RWPE2 (cell line): ENCODE data around the gene SMCO2.

ENCODE experiments used
- ATAC-seq: fragments of 200-7000 bp; cut with Tn5 transposase; 3 replicates; pipeline ENCODE4 v1.9.1; 2021; ENCODE audit warnings: low read depth
- DNase-seq: peaks from one replicate; pipeline ENCODE4 v3.0.0-alpha.2; 2020; ENCODE audit warnings: low spot score
- H3K27ac ChIP-seq: fragments of 450-650 bp; 2 replicates; pipeline ENCODE4 v1.5.1; 2017; ENCODE audit warnings: mild to moderate bottlenecking; ENCODE audit not compliant: poor library complexity, severe bottlenecking
- H3K27me3 ChIP-seq: fragments of 250-450 bp; sonication (Bioruptor Pico); 2 replicates; pipeline ENCODE4 v1.5.1; 2021; ENCODE audit warnings: mild to moderate bottlenecking, moderate library complexity; ENCODE audit not compliant: insufficient read depth, poor library complexity, severe bottlenecking
- H3K36me3 ChIP-seq: fragments of 250-450 bp; sonication (Bioruptor Pico); 2 replicates; pipeline ENCODE4 v1.5.1; 2020; ENCODE audit warnings: low read depth, mild to moderate bottlenecking, moderate library complexity
- H3K4me1 ChIP-seq: fragments of 250-450 bp; sonication (Bioruptor Pico); 2 replicates; pipeline ENCODE4 v1.5.1; 2021; ENCODE audit warnings: mild to moderate bottlenecking, moderate library complexity; ENCODE audit not compliant: insufficient read depth, poor library complexity, severe bottlenecking
- H3K4me3 ChIP-seq: fragments of 250-450 bp; sonication (Bioruptor Pico); 2 replicates; pipeline ENCODE4 v1.5.1; 2021; ENCODE audit warnings: mild to moderate bottlenecking, moderate library complexity; ENCODE audit not compliant: severe bottlenecking
- H3K9me3 ChIP-seq: fragments of 250-450 bp; sonication (Bioruptor Pico); 2 replicates; pipeline ENCODE4 v1.5.1; 2021; ENCODE audit warnings: mild to moderate bottlenecking, moderate library complexity; ENCODE audit not compliant: severe bottlenecking
- TF ChIP-seq, protein P1 (sequence below): fragments of 450-650 bp; IDR thresholded peaks from one replicate; pipeline ENCODE4 v1.5.1; 2017; ENCODE audit warnings: mild to moderate bottlenecking, moderate library complexity; ENCODE audit not compliant: poor library complexity, severe bottlenecking

SMCO2 gene

GRCh38 chr12:27513155-27513824 lies 66.8 kb downstream of the SMCO2 start:
- ATAC-seq (no peak), DNase-seq (no peak)
- H3K36me3 ChIP-seq = no peaks in the 10 kb centered on the region
- no peaks in the 10 kb centered on the region for H3K4me1 ChIP-seq
- no peaks in the 10 kb centered on the region for H3K27me3 ChIP-seq
- TF ChIP-seq, protein P1, sequence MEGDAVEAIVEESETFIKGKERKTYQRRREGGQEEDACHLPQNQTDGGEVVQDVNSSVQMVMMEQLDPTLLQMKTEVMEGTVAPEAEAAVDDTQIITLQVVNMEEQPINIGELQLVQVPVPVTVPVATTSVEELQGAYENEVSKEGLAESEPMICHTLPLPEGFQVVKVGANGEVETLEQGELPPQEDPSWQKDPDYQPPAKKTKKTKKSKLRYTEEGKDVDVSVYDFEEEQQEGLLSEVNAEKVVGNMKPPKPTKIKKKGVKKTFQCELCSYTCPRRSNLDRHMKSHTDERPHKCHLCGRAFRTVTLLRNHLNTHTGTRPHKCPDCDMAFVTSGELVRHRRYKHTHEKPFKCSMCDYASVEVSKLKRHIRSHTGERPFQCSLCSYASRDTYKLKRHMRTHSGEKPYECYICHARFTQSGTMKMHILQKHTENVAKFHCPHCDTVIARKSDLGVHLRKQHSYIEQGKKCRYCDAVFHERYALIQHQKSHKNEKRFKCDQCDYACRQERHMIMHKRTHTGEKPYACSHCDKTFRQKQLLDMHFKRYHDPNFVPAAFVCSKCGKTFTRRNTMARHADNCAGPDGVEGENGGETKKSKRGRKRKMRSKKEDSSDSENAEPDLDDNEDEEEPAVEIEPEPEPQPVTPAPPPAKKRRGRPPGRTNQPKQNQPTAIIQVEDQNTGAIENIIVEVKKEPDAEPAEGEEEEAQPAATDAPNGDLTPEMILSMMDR = no peak
- no peak overlapping the region for H3K27ac ChIP-seq
- no peak overlapping the region for H3K4me3 ChIP-seq
- no peaks in the 10 kb centered on the region for H3K9me3 ChIP-seq

DNA sequence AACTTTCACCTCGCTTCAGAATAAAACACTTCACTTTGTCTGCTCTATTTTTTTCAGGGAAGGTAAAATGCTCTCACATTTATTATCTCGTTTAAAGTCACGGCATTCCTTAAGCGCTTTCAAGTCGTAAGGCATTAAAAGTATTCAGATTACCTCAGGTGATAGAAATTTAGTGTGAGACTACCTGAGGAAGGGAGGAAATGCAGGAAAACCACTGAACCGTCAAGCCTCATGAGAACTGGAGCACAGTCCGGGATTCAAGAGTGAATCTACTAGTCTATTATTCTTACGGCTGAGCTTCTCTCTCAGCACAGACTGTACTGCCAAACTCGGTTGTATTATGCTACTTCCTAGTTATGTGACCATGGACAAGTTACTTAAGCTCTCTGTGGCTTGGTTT lies 69.1 kb downstream of the SMCO2 start:
- Histone ChIP-seq H3K4me3 (no peak overlapping the region), H3K27me3 (no peaks in the 10 kb centered on the region), H3K9me3 (no peaks in the 10 kb centered on the region), H3K27ac (no peak overlapping the region), H3K36me3 (no peaks in the 10 kb centered on the region), H3K4me1 (no peaks in the 10 kb centered on the region)
- ATAC-seq (no peak), DNase-seq (no peak)
- TF ChIP-seq, protein P1 = no peak

DNA sequence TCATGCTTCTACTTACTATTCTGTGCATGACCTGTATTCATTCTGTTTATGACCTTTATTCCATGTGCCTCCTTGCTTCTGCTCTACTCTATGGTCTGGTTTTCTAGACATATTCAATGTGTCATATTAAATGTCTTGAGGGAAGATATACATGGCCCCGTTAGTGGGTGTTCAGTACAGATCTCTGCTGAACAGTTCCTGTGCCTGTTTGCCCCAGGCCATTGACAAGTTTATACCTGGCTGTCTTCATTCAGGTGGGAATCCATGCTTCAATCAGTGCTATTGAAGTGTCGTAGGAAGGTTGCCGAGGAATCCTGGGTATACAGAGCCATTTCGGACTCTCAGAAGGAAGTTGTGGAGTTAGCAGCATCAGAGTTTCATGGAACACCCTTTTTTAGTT lies 70.1 kb downstream of the SMCO2 start:
- DNase-seq (no peak), ATAC-seq (no peak)
- H3K27ac ChIP-seq = no peak overlapping the region
- H3K36me3 ChIP-seq = no peaks in the 10 kb centered on the region
- H3K4me3 ChIP-seq = no peak overlapping the region
- H3K4me1 ChIP-seq = no peaks in the 10 kb centered on the region
- TF ChIP-seq, protein P1 = no peak
- H3K27me3 ChIP-seq = no peaks in the 10 kb centered on the region
- no peaks in the 10 kb centered on the region for H3K9me3 ChIP-seq

DNA sequence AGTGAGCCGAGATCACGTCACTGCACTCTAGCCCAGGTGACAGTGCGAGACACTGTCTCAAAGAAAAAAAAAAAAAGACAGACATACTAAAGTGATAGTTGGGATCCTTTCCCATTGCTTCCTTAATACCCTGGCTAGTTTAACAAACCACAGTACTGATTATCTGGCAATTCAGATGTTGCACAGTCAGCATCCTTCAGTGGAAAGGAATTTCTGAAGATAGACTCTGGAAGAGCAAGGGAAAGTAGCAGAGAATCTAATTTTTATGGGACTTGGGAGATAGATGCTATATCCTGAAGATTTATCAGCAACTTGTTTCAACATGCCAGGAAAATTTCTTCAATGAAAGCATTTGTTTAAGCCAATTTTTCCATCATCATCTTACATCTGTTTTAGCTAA lies 71.0 kb downstream of the SMCO2 start:
- DNase-seq (no peak), ATAC-seq (no peak)
- no peaks in the 10 kb centered on the region for H3K36me3 ChIP-seq
- H3K27me3 ChIP-seq = no peaks in the 10 kb centered on the region
- H3K9me3 ChIP-seq = no peaks in the 10 kb centered on the region
- no peaks in the 10 kb centered on the region for H3K4me1 ChIP-seq
- no peak overlapping the region for H3K27ac ChIP-seq
- H3K4me3 ChIP-seq = no peak overlapping the region
- TF ChIP-seq, protein P1 = no peak

DNA sequence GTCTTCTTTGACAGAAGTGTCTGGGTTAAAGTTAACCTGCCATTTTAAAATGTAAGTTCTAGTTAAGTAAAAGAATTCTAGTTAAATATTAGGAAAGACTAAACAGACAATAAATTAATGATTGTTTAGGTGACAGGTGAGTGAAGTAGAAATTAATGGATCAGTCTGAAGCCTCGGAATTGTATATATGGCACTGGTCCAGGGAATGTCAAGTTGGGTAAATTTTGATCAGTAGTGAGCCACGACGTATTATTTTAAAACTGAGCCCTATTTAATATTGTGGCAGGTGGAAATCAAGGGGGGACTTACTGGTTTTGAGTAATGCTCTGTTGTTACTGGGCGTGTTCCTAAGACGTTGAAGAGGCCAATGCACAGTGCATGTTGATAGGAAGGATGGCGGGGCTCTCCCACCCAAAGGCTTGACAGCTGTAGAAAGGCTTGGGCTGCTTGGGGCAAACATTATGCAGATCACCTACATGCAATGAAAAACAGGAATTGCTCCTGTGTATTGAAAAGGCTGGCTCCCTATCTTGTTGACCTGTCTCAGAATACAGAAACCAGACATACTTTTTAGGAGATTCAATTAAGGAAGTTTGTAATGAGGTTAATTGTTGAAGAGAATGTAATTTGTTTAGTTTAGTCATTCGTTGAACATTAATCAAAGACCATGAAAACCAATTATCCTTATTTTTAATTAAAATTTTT lies 71.6 kb downstream of the SMCO2 start:
- TF ChIP-seq, protein P1 = no peak
- H3K27ac ChIP-seq = no peak overlapping the region
- H3K4me1 ChIP-seq = peaks cover under 1% of the 10 kb centered on the region
- no peaks in the 10 kb centered on the region for H3K27me3 ChIP-seq
- H3K36me3 ChIP-seq = no peaks in the 10 kb centered on the region
- no peak overlapping the region for H3K4me3 ChIP-seq
- DNase-seq (no peak), ATAC-seq (no peak)
- H3K9me3 ChIP-seq = no peaks in the 10 kb centered on the region
